Neural progenitor cell (in vitro differentiated cells): ENCODE data around the gene USP32. TPM values are rescaled to one million over a fixed set of nuclear protein-coding genes. Genes with fewer than 3 reads are reported as not detected.

Source experiments
- DNase-seq: peaks from one replicate; pipeline ENCODE4 v3.0.0-alpha.2; 2016; ENCODE audit warnings: low spot score
- H2AFZ ChIP-seq: fragments of 200-600 bp; sonication (generic); replicated peaks from 2 replicates; pipeline ENCODE4 v1.6.1; 2016; ENCODE audit warnings: antibody characterized with exemption
- H3F3A ChIP-seq: fragments of 200-600 bp; sonication (generic); 2 replicates; pipeline ENCODE4 v1.6.1; 2016; ENCODE audit warnings: antibody characterized with exemption, low read depth
- H3K27ac ChIP-seq: fragments of 200-600 bp; sonication (generic); 2 replicates; pipeline ENCODE4 v1.5.1; 2016; ENCODE audit warnings: mild to moderate bottlenecking
- H3K27me3 ChIP-seq: fragments of 200-600 bp; sonication (generic); 2 replicates; pipeline ENCODE4 v1.6.1; 2016; ENCODE audit warnings: mild to moderate bottlenecking, moderate library complexity
- H3K36me3 ChIP-seq: fragments of 200-600 bp; sonication (generic); 2 replicates; pipeline ENCODE4 v1.5.1; 2016
- H3K4me1 ChIP-seq: fragments of 200-600 bp; sonication (generic); 2 replicates; pipeline ENCODE4 v1.6.1; 2016; ENCODE audit warnings: mixed run types
- H3K4me2 ChIP-seq: fragments of 200-600 bp; sonication (generic); 2 replicates; pipeline ENCODE4 v1.6.1; 2016
- H3K4me3 ChIP-seq: fragments of 200-600 bp; sonication (generic); 2 replicates; pipeline ENCODE4 v1.5.1; 2016
- H3K79me2 ChIP-seq: fragments of 200-600 bp; sonication (generic); 2 replicates; pipeline ENCODE4 v1.6.1; 2016; ENCODE audit warnings: low read depth
- H3K9ac ChIP-seq: fragments of 200-600 bp; sonication (generic); 2 replicates; pipeline ENCODE4 v1.6.1; 2016
- H3K9me3 ChIP-seq: fragments of 200-600 bp; sonication (generic); 2 replicates; pipeline ENCODE4 v1.5.1; 2016; ENCODE audit warnings: low read depth
- H4K20me1 ChIP-seq: fragments of 200-600 bp; sonication (generic); 2 replicates; pipeline ENCODE4 v1.6.1; 2016; ENCODE audit warnings: low read depth
- H3K27ac Mint-ChIP-seq: 3 replicates; pipeline ENCODE4 v1.8.0; 2021; ENCODE audit warnings: mixed read lengths
- H3K27me3 Mint-ChIP-seq: 2 replicates; pipeline ENCODE4 v1.8.0; 2022; ENCODE audit warnings: low read depth, mild to moderate bottlenecking, inconsistent platforms, moderate library complexity, mixed read lengths; ENCODE audit not compliant: insufficient read depth
- H3K36me3 Mint-ChIP-seq: 3 replicates; pipeline ENCODE4 v1.8.0; 2021; ENCODE audit warnings: mixed read lengths
- H3K4me1 Mint-ChIP-seq: 3 replicates; pipeline ENCODE4 v1.8.0; 2021; ENCODE audit warnings: mixed read lengths
- H3K4me3 Mint-ChIP-seq: 3 replicates; pipeline ENCODE4 v1.8.0; 2021; ENCODE audit warnings: mild to moderate bottlenecking, moderate library complexity, mixed read lengths
- H3K9me3 Mint-ChIP-seq: 3 replicates; pipeline ENCODE4 v1.8.0; 2020; ENCODE audit warnings: mixed read lengths
- CTCF ChIP-seq: fragments of 200-600 bp; sonication (generic); IDR thresholded peaks from 2 replicates; pipeline ENCODE4 v1.5.1; 2017; ENCODE audit warnings: antibody characterized with exemption, mild to moderate bottlenecking
- EZH2 ChIP-seq: fragments of 200-600 bp; sonication (generic); IDR thresholded peaks from 2 replicates; pipeline ENCODE4 v1.6.1; 2017; ENCODE audit warnings: antibody characterized with exemption, mild to moderate bottlenecking, moderate library complexity
- EZH2phosphoT487 ChIP-seq: fragments of 200-600 bp; sonication (generic); IDR thresholded peaks from 2 replicates; pipeline ENCODE4 v1.6.1; 2017; ENCODE audit warnings: antibody characterized with exemption
- total RNA-seq: library from RNA; depleted of rRNA; stranded (reverse); fragments of >200 nt; gene quantifications from 2 replicates; pipeline ENCODE4 v1.2.3, GENCODE V29; 2015; ENCODE audit warnings: low replicate concordance

Gene USP32
- total RNA-seq, 1 donor from 2014 or later, result 45.0 TPM

- H3K9me3 ChIP-seq, result no peaks in the 10 kb centered on the region
- no peak overlapping the region for H3K4me2 ChIP-seq
- peaks cover 6% of the 10 kb centered on the region for H3K36me3 Mint-ChIP-seq
- H3K79me2 ChIP-seq, result no peaks in the 10 kb centered on the region
- no peak overlapping the region for H3K27ac Mint-ChIP-seq
- peaks cover 6% of the 10 kb centered on the region for H3K4me1 ChIP-seq
- no peaks in the 10 kb centered on the region for H3K27me3 ChIP-seq
- no peak overlapping the region for H2AFZ ChIP-seq
- no peak overlapping the region for H3K9ac ChIP-seq
- no peaks in the 10 kb centered on the region for H3K36me3 ChIP-seq
- no peak overlapping the region for H3K27ac ChIP-seq
- H4K20me1 ChIP-seq, result no peaks in the 10 kb centered on the region
- no peaks in the 10 kb centered on the region for H3F3A ChIP-seq
- no peaks in the 10 kb centered on the region for H3K9me3 Mint-ChIP-seq
- no peaks in the 10 kb centered on the region for H3K27me3 Mint-ChIP-seq
- no peak overlapping the region for H3K4me3 ChIP-seq
- H3K4me3 Mint-ChIP-seq, result no peak overlapping the region
- peaks cover 5% of the 10 kb centered on the region for H3K4me1 Mint-ChIP-seq
- DNase-seq, result no peak
- TF ChIP-seq EZH2 (no peak), EZH2phosphoT487 (no peak), CTCF (no peak)
Observed at GRCh38 chr17:60258313-60258712, 133.6 kb downstream of the USP32 start.

GRCh38 chr17:60256174-60256573, 135.8 kb downstream of the USP32 start:
- Mint-ChIP-seq H3K4me1 (peaks cover 5% of the 10 kb centered on the region), H3K27ac (no peak overlapping the region), H3K36me3 (peaks cover 6% of the 10 kb centered on the region), H3K9me3 (no peaks in the 10 kb centered on the region), H3K4me3 (no peak overlapping the region), H3K27me3 (no peaks in the 10 kb centered on the region)
- Histone ChIP-seq H2AFZ (no peak overlapping the region), H3K9ac (no peak overlapping the region), H4K20me1 (no peaks in the 10 kb centered on the region), H3K36me3 (peaks cover 9% of the 10 kb centered on the region), H3K27ac (no peak overlapping the region), H3K79me2 (no peaks in the 10 kb centered on the region), H3K9me3 (no peaks in the 10 kb centered on the region), H3F3A (no peaks in the 10 kb centered on the region), H3K27me3 (no peaks in the 10 kb centered on the region), H3K4me2 (no peak overlapping the region), H3K4me3 (no peak overlapping the region), H3K4me1 (peaks cover 6% of the 10 kb centered on the region)
- DNase-seq, result no peak
- TF ChIP-seq EZH2phosphoT487 (no peak), CTCF (no peak), EZH2 (no peak)

GRCh38 chr17:60253048-60253447, 138.9 kb downstream of the USP32 start:
- H3K27me3 Mint-ChIP-seq, result no peaks in the 10 kb centered on the region
- H3K9me3 Mint-ChIP-seq, result peaks cover 10% of the 10 kb centered on the region
- Histone ChIP-seq H3K36me3 (peaks cover 11% of the 10 kb centered on the region), H3K4me1 (peaks cover 14% of the 10 kb centered on the region), H3K27me3 (no peaks in the 10 kb centered on the region), H3F3A (peaks cover 15% of the 10 kb centered on the region), H3K9ac (no peak overlapping the region), H3K27ac (no peak overlapping the region), H3K4me2 (no peak overlapping the region), H4K20me1 (no peaks in the 10 kb centered on the region), H2AFZ (no peak overlapping the region), H3K79me2 (no peaks in the 10 kb centered on the region), H3K4me3 (no peak overlapping the region), H3K9me3 (no peaks in the 10 kb centered on the region)
- peaks cover 5% of the 10 kb centered on the region for H3K4me1 Mint-ChIP-seq
- no peak overlapping the region for H3K4me3 Mint-ChIP-seq
- TF ChIP-seq CTCF (no peak), EZH2phosphoT487 (no peak), EZH2 (no peak)
- DNase-seq, result no peak
- peaks cover 15% of the 10 kb centered on the region for H3K36me3 Mint-ChIP-seq
- no peak overlapping the region for H3K27ac Mint-ChIP-seq
